ENCODE measurements around the gene MRPL50.

Gene MRPL50

GRCh38 chr9:101372327-101373118, 25.9 kb downstream of the MRPL50 start:
- no peak for DNase-seq

DNA sequence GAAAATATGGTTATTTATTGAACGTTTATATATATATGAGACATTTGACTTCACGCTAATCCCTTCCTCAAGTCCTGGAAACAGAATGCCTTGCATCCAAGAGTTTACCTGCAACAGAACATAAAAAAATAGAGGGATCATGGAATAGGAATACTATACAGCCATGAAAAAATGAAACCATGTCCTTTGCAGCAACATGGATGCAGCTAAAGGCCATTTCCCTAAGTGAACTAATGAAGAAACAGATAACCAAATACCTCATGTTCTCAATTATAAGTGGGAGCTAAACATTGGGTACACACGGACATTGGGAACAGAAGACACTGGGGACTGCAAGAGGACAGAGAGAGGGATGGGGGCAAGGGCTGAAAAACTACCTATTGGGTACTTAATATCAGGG, 26.6 kb downstream of the MRPL50 start:
- DNase-seq, result no peak

DNA sequence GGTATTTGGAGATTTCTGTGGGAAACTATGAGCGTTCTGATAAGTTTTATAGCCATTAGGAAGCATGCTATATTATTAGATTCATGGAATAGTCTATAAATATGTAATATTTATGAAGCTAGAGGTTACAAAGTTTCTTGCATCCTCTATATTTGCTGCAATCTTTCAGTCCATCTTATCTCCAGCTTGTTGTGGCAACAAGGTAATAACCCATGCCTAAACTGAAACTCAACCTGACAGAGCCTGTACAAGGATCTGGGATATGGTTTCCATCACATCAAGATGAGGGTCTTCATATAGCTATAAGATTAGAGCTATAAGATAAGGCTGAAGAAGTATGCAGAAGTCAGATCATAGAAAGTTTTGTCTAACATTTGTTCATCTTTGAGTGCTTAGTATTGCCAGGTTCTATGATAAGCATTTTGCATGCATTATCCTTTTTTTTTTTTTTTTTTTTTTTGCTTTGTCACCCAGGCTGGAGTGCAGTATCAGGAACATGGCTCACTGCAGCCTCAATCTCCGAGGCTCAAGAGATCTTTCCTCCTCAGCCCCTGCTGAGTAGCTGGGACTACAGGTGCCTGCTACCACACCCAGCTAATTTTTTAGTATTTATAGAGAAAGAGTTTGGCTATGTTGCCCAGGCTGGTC, 28.4 kb downstream of the MRPL50 start:
- no peak for DNase-seq

DNA sequence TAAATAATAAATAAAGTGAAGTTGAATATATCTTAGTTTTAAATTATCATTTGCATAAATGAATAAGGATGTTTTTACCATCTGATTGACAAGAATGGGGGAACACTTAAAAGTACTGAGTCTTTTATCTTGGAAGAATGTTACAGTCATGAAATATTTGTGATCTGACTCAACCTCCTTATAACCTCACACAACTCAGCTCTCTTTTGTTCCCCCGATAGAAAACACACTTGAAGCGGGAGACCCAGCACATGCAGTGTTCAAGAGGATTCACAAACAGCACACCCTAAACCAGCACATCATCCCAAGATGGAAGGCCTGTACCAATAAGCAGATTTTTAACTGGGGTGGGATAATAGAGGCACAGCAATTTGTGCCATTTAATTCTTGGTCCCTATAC, 29.1 kb downstream of the MRPL50 start:
- DNase-seq, result no peak

- DNase-seq, result no peak
These were observed 31.1 kb downstream of the MRPL50 start for GRCh38 chr9:101367323-101367722.

GRCh38 chr9:101366038-101366756, 32.2 kb downstream of the MRPL50 start:
- no peak for DNase-seq

DNA sequence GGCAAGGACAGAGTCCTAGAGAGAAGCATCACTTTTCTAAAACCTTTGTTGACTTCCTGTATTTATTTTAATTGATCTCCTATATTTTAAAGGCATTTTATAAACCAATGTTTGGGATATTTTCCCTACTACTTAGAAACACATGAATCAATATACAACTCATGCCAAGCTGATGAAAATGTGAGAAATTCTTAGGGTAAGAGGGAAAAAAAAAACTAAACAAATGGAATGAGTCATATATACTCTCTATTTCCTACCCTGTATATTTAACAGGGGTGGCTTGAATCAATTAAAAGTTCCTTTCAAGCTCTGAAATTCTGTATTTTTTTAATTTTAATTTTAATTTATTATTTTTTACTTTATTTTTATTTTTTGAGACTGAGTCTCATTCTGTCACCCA, 33.2 kb downstream of the MRPL50 start:
- no peak for DNase-seq

DNA sequence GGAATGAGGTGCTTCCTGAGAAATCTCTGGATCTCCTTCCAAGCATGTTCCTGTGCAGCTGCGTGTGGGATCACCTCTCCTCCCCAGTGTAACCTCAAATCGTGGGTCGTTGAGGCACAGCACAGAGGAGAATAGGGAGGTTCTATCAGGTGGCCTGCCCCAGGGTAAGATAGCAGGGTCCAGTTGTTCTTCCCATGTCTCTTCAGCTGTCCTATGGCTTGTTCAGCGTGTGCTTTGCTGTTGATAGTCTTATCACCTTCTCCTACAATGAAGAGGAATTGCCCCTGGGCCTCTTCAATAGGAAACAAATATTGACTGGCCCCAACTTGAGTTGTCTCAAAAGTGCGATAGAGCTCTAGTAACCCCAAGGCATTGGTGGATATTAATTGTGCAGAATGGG, 36.0 kb downstream of the MRPL50 start:
- no peak for DNase-seq

- no peak for DNase-seq
These were observed 37.8 kb downstream of the MRPL50 start for GRCh38 chr9:101360647-101361046.

DNA sequence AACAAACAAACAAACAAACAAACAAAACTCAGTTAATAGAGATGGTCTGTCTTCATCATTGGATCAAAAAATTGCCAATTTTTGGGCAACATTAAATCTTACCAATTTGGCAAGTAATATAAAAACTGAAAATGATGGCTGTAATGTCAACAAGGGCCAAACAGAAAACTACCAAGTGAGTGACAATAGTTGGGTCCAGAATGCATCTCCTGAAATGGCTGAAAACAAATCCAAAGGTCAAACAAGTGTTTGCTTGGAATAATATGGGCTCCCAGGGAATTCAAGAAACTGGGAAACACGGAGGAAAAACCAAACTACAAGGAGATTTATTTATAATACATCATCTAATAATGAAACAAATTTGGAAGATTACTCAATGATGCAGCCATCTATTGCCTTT, 38.7 kb downstream of the MRPL50 start:
- no peak for DNase-seq

DNA sequence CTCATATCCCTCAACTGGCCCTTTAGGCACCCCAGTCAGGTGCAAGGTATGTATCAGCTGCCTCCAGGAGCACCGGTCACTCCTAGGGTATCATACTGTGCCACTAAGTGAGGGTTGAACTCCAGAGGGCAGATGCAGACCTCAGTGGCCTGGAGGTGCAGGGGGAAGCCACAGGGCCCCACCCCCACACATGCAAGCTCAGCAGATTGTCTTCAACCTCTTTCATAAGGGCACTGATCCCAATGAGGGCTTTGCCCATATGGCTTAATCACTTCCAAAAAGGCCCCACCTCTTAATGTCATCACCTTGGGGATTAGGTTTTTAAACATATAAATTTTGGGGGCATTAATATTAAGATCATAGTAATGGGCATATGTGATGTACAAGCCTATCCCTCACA, 41.8 kb downstream of the MRPL50 start:
- no peak for DNase-seq

- no peak for DNase-seq
These were observed 43.4 kb downstream of the MRPL50 start for GRCh38 chr9:101354765-101355708.

- no peak for DNase-seq
These were observed 44.2 kb downstream of the MRPL50 start for GRCh38 chr9:101354143-101354764.

DNA sequence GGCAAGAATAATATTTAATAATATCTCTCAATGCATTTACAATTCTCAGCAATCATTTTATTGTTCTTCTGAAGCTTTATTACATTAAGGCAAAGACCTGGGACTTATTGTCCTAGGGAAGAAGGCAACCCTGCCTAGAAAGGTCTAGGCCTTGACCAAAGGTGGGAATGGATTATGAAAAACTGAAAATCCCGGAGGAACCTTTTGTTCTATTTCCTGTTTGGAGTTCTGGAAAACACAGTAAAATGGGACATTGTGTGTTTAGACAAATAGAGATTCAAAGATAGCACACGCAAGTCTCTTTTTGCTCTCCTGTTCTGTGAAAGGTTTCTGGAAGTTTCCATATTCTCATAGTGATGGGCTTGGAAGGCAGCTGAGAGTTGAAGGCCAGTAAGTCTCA, 44.7 kb downstream of the MRPL50 start:
- no peak for DNase-seq

DNA sequence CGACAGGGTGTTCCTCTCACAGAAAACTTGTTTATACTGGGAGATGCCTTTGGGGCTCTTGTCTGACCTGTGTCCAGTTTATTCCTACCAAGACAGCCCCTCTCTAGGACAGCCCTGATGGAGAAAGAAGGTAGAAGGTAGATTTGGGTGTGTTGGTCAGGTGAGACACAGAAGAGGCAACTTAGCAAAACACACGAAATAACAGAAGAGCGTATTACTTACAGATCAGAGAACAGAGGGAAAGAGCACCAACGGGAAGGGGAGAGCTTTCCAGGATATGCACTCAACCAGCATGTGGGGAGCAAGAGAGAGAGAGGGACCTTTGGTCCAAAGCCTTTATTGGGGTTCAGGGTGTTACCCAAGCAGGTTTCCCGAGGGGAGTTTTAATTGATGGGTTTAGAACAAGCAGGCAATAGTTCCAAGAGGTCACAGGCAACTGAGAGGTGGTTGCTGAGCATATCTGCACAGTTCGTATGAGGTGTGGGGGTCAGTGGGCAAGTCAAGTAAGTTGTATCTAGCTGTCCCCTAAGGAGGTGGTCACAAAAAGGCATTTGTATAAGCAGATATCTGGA, 45.4 kb downstream of the MRPL50 start:
- DNase-seq, result no peak

DNA sequence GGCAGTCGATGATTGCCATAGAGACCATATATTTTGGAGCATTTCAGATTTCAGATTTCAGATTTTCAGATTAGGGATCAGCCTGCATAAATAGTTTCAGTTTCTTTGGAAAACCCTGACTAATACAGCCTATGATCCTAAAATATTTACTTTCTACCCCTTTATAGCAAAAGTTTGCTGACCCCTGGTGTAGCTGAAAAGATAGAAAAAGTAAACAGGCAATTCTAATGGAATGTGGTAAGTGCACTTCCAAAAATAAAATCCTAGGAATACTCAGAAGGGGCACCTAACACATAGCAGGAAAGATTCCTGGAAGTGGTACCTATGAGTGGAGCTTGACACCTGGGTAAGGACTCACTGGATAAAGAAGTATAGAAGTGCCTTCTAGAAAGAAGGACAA, 48.1 kb downstream of the MRPL50 start:
- DNase-seq, result no peak

DNA sequence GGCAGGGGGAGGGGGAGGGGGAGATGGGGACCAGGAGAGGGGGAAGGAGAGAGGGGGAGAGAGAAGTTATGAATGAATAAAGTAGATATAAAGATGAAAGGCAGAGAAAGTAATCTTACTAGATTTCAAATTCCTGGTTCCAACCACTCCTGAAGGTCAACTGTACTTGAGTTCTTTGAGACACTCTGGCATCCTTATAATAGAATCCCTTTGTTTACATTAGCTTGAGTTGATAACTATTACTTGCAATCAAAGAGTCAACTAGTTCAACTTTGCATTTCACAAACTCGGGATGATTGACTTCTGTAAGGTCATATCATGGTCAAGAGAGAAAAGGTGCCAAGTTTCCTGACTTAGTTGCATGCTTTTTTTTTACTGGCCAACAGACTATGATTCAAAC, 55.8 kb downstream of the MRPL50 start:
- no peak for DNase-seq

- no peak for DNase-seq
These were observed 56.5 kb downstream of the MRPL50 start for GRCh38 chr9:101341958-101342357.

All from CD4-positive, alpha-beta T cell treated with Interferon alpha-2 for 1 hour (primary cell).